Naive B cell (primary cell): ENCODE measurements around the gene CORO2A. TPM values are rescaled to one million over a fixed set of nuclear protein-coding genes. Genes with fewer than 3 reads are reported as not detected.
"Not testable (repeated sequence)": the region's sequence is repeated elsewhere in the genome, so short reads cannot be mapped to it uniquely, and the experiment has no call there.

Experiments
- ATAC-seq, 2 donors: fragments of 150-1000 bp; cut with Tn5 transposase; 2 replicates each; pipeline ENCODE4 v1.10.0; 2021; ENCODE audit warnings: low read depth in 2 of 2, mild to moderate bottlenecking in 2 of 2, moderate library complexity in 2 of 2
- DNase-seq: peaks from one replicate; pipeline ENCODE4 v3.0.0; 2022
- H3K27ac Mint-ChIP-seq, 6 donors: one replicate each; pipeline ENCODE4 v1.8.0; 2020 to 2022; ENCODE audit warnings: mild to moderate bottlenecking in 6 of 6, mixed read lengths in 6 of 6, moderate library complexity in 5 of 6, inconsistent platforms in 2 of 6
- H3K27me3 Mint-ChIP-seq, 3 donors: one replicate each; pipeline ENCODE4 v1.8.0; 2021 to 2022; ENCODE audit warnings: mixed read lengths in 3 of 3, mild to moderate bottlenecking in 1 of 3
- H3K36me3 Mint-ChIP-seq, 2 donors: one replicate each; pipeline ENCODE4 v1.8.0; 2020 to 2022; ENCODE audit warnings: mixed read lengths in 2 of 2, inconsistent platforms in 1 of 2, mild to moderate bottlenecking in 1 of 2
- H3K4me1 Mint-ChIP-seq, 3 donors: one replicate each; pipeline ENCODE4 v1.8.0; 2020 to 2022; ENCODE audit warnings: mixed read lengths in 3 of 3, inconsistent platforms in 1 of 3, mild to moderate bottlenecking in 1 of 3, moderate library complexity in 1 of 3
- H3K4me3 Mint-ChIP-seq, 8 donors: one replicate each; pipeline ENCODE4 v1.8.0; 2020 to 2022; ENCODE audit warnings: mild to moderate bottlenecking in 8 of 8, mixed read lengths in 8 of 8, moderate library complexity in 8 of 8, inconsistent platforms in 2 of 8
- H3K9me3 Mint-ChIP-seq, 7 donors: one replicate each; pipeline ENCODE4 v1.8.0; 2020 to 2022; ENCODE audit warnings: mixed read lengths in 7 of 7, mild to moderate bottlenecking in 5 of 7, inconsistent platforms in 2 of 7, moderate library complexity in 1 of 7
- polyA plus RNA-seq, 6 donors: library from polyadenylated mRNA; unstranded; fragments of 300-500 nt; fragmentation: Illumina TruSeq; gene quantifications; one replicate each; pipeline ENCODE4 v1.2.3, GENCODE V29; 2021; ENCODE audit warnings: low read depth in 6 of 6

The CORO2A gene
- polyA plus RNA-seq, 6 donors from 2014 or later, result 0.49 to 2.3 (median 0.87) TPM; not detected in 1

GRCh38 chr9:98083061-98083501 is 109.4 kb downstream of the CORO2A start:
- DNase-seq (no peak), ATAC-seq (no peak)
- Mint-ChIP-seq H3K4me1 (peaks cover 11 to 23% (median 15%) of the 10 kb centered on the region in 3 donors), H3K36me3 (peaks cover 0 to 3% of the 10 kb centered on the region in 2 donors), H3K27ac (peak overlapping the region in 2 of 6 donors; percentile 61 to 69), H3K4me3 (no peak overlapping the region), H3K27me3 (no peaks in the 10 kb centered on the region), H3K9me3 (no peaks in the 10 kb centered on the region)

GRCh38 chr9:98081477-98082219 is 110.8 kb downstream of the CORO2A start:
- DNase-seq (no peak), ATAC-seq (no peak)
- H3K36me3 Mint-ChIP-seq, result peaks cover 0 to 5% of the 10 kb centered on the region in 2 donors
- no peak overlapping the region for H3K4me3 Mint-ChIP-seq
- H3K27ac Mint-ChIP-seq, result peak overlapping the region in 1 of 6 donors; percentile 64
- no peaks in the 10 kb centered on the region for H3K9me3 Mint-ChIP-seq
- no peaks in the 10 kb centered on the region for H3K27me3 Mint-ChIP-seq
- peaks cover 5 to 18% (median 10%) of the 10 kb centered on the region in 3 donors for H3K4me1 Mint-ChIP-seq

- Mint-ChIP-seq H3K4me3 (no peak overlapping the region), H3K36me3 (peaks cover 0 to 5% of the 10 kb centered on the region in 2 donors), H3K27me3 (no peaks in the 10 kb centered on the region), H3K27ac (no peak overlapping the region), H3K9me3 (no peaks in the 10 kb centered on the region), H3K4me1 (peaks cover 0 to 11% (median 5%) of the 10 kb centered on the region in 3 donors)
- DNase-seq, result no peak
- ATAC-seq, result no peak
Measured at GRCh38 chr9:98080780-98081179, 111.7 kb downstream of the CORO2A start.

- Mint-ChIP-seq H3K27me3 (no peaks in the 10 kb centered on the region), H3K4me1 (peaks cover under 1 to 11% (median 6%) of the 10 kb centered on the region in 3 donors), H3K9me3 (no peaks in the 10 kb centered on the region), H3K4me3 (no peak overlapping the region), H3K36me3 (peaks cover 0 to 5% of the 10 kb centered on the region in 2 donors), H3K27ac (no peak overlapping the region)
- ATAC-seq (no peak), DNase-seq (no peak)
Measured at GRCh38 chr9:98080326-98080725, 112.1 kb downstream of the CORO2A start.

- Mint-ChIP-seq H3K9me3 (no peaks in the 10 kb centered on the region), H3K4me3 (no peak overlapping the region), H3K27me3 (no peaks in the 10 kb centered on the region), H3K36me3 (peaks cover 0 to 5% of the 10 kb centered on the region in 2 donors), H3K4me1 (peaks cover 9 to 20% (median 18%) of the 10 kb centered on the region in 3 donors), H3K27ac (peak overlapping the region in 1 of 6 donors; percentile 71)
- no peak for ATAC-seq
- DNase-seq, result no peak
Measured at GRCh38 chr9:98078895-98079294, 113.5 kb downstream of the CORO2A start.

- not testable (repeated sequence) for H3K36me3 Mint-ChIP-seq, H3K4me3 Mint-ChIP-seq, H3K9me3 Mint-ChIP-seq, ATAC-seq, DNase-seq, H3K27me3 Mint-ChIP-seq
- peak overlapping the region in 1 of 6 donors; percentile 58 for H3K27ac Mint-ChIP-seq
- H3K4me1 Mint-ChIP-seq, result peaks cover 9 to 18% (median 11%) of the 10 kb centered on the region in 3 donors
Measured at GRCh38 chr9:98076514-98076890, 115.9 kb downstream of the CORO2A start.

- peaks cover 0 to 5% of the 10 kb centered on the region in 2 donors for H3K36me3 Mint-ChIP-seq
- H3K9me3 Mint-ChIP-seq, result no peaks in the 10 kb centered on the region
- no peaks in the 10 kb centered on the region for H3K27me3 Mint-ChIP-seq
- no peak overlapping the region for H3K4me3 Mint-ChIP-seq
- DNase-seq, result no peak
- no peak for ATAC-seq
- peaks cover 9 to 18% (median 11%) of the 10 kb centered on the region in 3 donors for H3K4me1 Mint-ChIP-seq
- H3K27ac Mint-ChIP-seq, result peak overlapping the region in 4 of 6 donors; percentile 3 to 75 (median 58)
Measured at GRCh38 chr9:98075332-98075805, 117.1 kb downstream of the CORO2A start.

GRCh38 chr9:98074115-98074990 is 118.1 kb downstream of the CORO2A start:
- Mint-ChIP-seq H3K4me3 (peak overlapping the region in 1 of 8 donors; percentile 18), H3K4me1 (peaks cover 9 to 18% (median 11%) of the 10 kb centered on the region in 3 donors), H3K27me3 (no peaks in the 10 kb centered on the region), H3K9me3 (no peaks in the 10 kb centered on the region), H3K27ac (peak overlapping the region; percentile 19 to 90 (median 62)), H3K36me3 (peaks cover 0 to 5% of the 10 kb centered on the region in 2 donors)
- peak; percentile 47 to 58 for ATAC-seq
- DNase-seq, result peak; percentile 58

- ATAC-seq, result no peak
Measured at GRCh38 chr9:98071737-98072136, 120.7 kb downstream of the CORO2A start.

More at GRCh38 chr9:98071737-98072136, 120.7 kb downstream of the CORO2A start:
- Mint-ChIP-seq H3K27me3 (no peaks in the 10 kb centered on the region), H3K4me3 (no peak overlapping the region), H3K4me1 (peaks cover 9 to 16% (median 11%) of the 10 kb centered on the region in 3 donors), H3K9me3 (no peaks in the 10 kb centered on the region), H3K36me3 (no peaks in the 10 kb centered on the region), H3K27ac (no peak overlapping the region)
- DNase-seq, result no peak

Other genes with a start within 250 kb of the CORO2A start
- gene ANP32B, start 209.3 kb downstream of the CORO2A start, polyA plus RNA-seq, result 10 to 100 TPM; 47.9 to 75.3 (median 70.6) TPM
- gene NANS, start 135.9 kb downstream of the CORO2A start, polyA plus RNA-seq, result 10 to 100 TPM; 18.8 to 41.2 (median 29.5) TPM
- 10 to 100 TPM; 16.3 to 36.5 (median 20.4) TPM for gene TRIM14, start 73.4 kb downstream of the CORO2A start, polyA plus RNA-seq
- gene TBC1D2, start 63.0 kb upstream of the CORO2A start, polyA plus RNA-seq, result 1 to 10 TPM in 5 of 6 donors, not detected in 1; 1.3 to 3.1 (median 1.6) TPM